ENCODE measurements around the gene MAP6.

- TF ChIP-seq ZC3H10 (CRISPR knock-in tag; IDR thresholded peaks at IDR 0.05) (no peak), GLIS3 (CRISPR knock-in tag; IDR thresholded peaks at IDR 0.05) (no peak), ZNF565 (CRISPR knock-in tag; conservative IDR thresholded peaks at IDR 0.05; ENCODE audit: low read depth) (no peak), RARB (CRISPR knock-in tag; IDR thresholded peaks at IDR 0.05) (no peak), ZNF8 (CRISPR knock-in tag; IDR thresholded peaks at IDR 0.05) (no peak), ZFP3 (CRISPR knock-in tag; IDR thresholded peaks at IDR 0.05) (no peak), CSDC2 (CRISPR knock-in tag; IDR thresholded peaks at IDR 0.05) (no peak), ARNTL (CRISPR knock-in tag; IDR thresholded peaks at IDR 0.05; ENCODE audit: borderline replicate concordance, low read depth) (no peak), ZNF70 (CRISPR knock-in tag; IDR thresholded peaks at IDR 0.05) (no peak), ESRRG (CRISPR knock-in tag; IDR thresholded peaks at IDR 0.05) (no peak), PPARA (CRISPR knock-in tag; IDR thresholded peaks at IDR 0.05; ENCODE audit: borderline replicate concordance) (no peak), ZFP30 (CRISPR knock-in tag; IDR thresholded peaks at IDR 0.05) (no peak), SNAI2 (CRISPR knock-in tag; IDR thresholded peaks at IDR 0.05) (no peak), BACH2 (CRISPR knock-in tag; IDR thresholded peaks at IDR 0.05; ENCODE audit: borderline replicate concordance) (no peak)
Observed at GRCh38 chr11:75547617-75548058, 121.2 kb downstream of the MAP6 start.

Measured in SK-N-SH treated with all-trans-retinoic acid at 6 μM for 48 hours (cell line).